Loucy (cell line): ENCODE measurements around the gene PELI2.
A peak's percentile ranks its signal among the peaks of the same experiment; 100 is the strongest.

Source experiments
- H2AFZ ChIP-seq: fragments of 200-600 bp; sonication (generic); 2 replicates; pipeline ENCODE4 v1.6.0; 2016; ENCODE audit warnings: antibody characterized with exemption, mild to moderate bottlenecking, low read length, moderate library complexity
- H3F3A ChIP-seq: fragments of 200-600 bp; 2 replicates; pipeline ENCODE4 v1.6.0; 2016; ENCODE audit warnings: antibody characterized with exemption, low read depth, mild to moderate bottlenecking
- H3K27me3 ChIP-seq: fragments of 200-600 bp; sonication (generic); 2 replicates; pipeline ENCODE4 v1.6.1; 2014; ENCODE audit warnings: low read length, mild to moderate bottlenecking; ENCODE audit not compliant: insufficient read depth, poor library complexity, severe bottlenecking
- H3K36me3 ChIP-seq: fragments of 200-600 bp; sonication (generic); 2 replicates; pipeline ENCODE4 v1.6.1; 2016; ENCODE audit warnings: low read length; ENCODE audit not compliant: insufficient read depth
- H3K4me1 ChIP-seq: fragments of 200-600 bp; sonication (generic); 2 replicates; pipeline ENCODE4 v1.5.1; 2014; ENCODE audit warnings: low read length, mild to moderate bottlenecking; ENCODE audit not compliant: insufficient read depth, poor library complexity, severe bottlenecking
- H3K4me2 ChIP-seq: fragments of 200-600 bp; sonication (generic); 2 replicates; pipeline ENCODE4 v1.6.0; 2014; ENCODE audit warnings: antibody characterized with exemption, low read length, low read depth, mild to moderate bottlenecking; ENCODE audit not compliant: poor library complexity, severe bottlenecking
- H3K4me3 ChIP-seq: fragments of 200-600 bp; sonication (generic); 2 replicates; pipeline ENCODE4 v1.5.1; 2014; ENCODE audit warnings: low read length, mild to moderate bottlenecking, mixed read lengths; ENCODE audit not compliant: poor library complexity, severe bottlenecking
- H3K79me2 ChIP-seq: fragments of 200-600 bp; sonication (generic); 2 replicates; pipeline ENCODE4 v1.6.1; 2014; ENCODE audit warnings: low read length; ENCODE audit not compliant: insufficient read depth
- H3K9ac ChIP-seq: fragments of 200-600 bp; sonication (generic); 2 replicates; pipeline ENCODE4 v1.6.0; 2014; ENCODE audit warnings: mild to moderate bottlenecking, low read depth, low read length, moderate library complexity; ENCODE audit not compliant: poor library complexity, severe bottlenecking
- H3K9me2 ChIP-seq: fragments of 200-600 bp; sonication (generic); replicated peaks from 2 replicates; pipeline ENCODE4 v1.6.1; 2016; ENCODE audit warnings: low read depth, low read length, mixed read lengths
- H3K9me3 ChIP-seq: fragments of 200-600 bp; sonication (generic); 2 replicates; pipeline ENCODE4 v1.6.1; 2014; ENCODE audit warnings: mild to moderate bottlenecking, antibody characterized with exemption, low read length, low read depth; ENCODE audit not compliant: insufficient read depth
- H4K20me1 ChIP-seq: fragments of 200-600 bp; sonication (generic); 2 replicates; pipeline ENCODE4 v1.6.0; 2014; ENCODE audit warnings: antibody characterized with exemption, low read length, mild to moderate bottlenecking; ENCODE audit not compliant: insufficient read depth, poor library complexity, severe bottlenecking
- CTCF ChIP-seq: fragments of 200-600 bp; sonication (generic); conservative IDR thresholded peaks from 2 replicates; pipeline ENCODE4 v1.5.1; 2014; ENCODE audit warnings: mild to moderate bottlenecking, antibody characterized with exemption, low read length
- EZH2phosphoT487 ChIP-seq: fragments of 200-600 bp; IDR thresholded peaks from 2 replicates; pipeline ENCODE4 v1.6.1; 2018; ENCODE audit warnings: antibody characterized with exemption, mild to moderate bottlenecking, moderate library complexity, borderline replicate concordance

PELI2 gene

GRCh38 chr14:56150645-56151345, 32.6 kb downstream of the PELI2 start:
- peaks cover 87% of the 10 kb centered on the region for H4K20me1 ChIP-seq
- H3K4me3 ChIP-seq = peak overlapping the region; percentile 64
- TF ChIP-seq EZH2phosphoT487 (no peak), CTCF (peak; percentile 60)
- peak overlapping the region; percentile 71 for H3K4me2 ChIP-seq
- peaks cover 87% of the 10 kb centered on the region for H3K4me1 ChIP-seq
- no peaks in the 10 kb centered on the region for H3K9me2 ChIP-seq
- peak overlapping the region; percentile 65 for H3K9ac ChIP-seq
- peaks cover 11% of the 10 kb centered on the region; the same call in 1 of the 2 replicates for H3K36me3 ChIP-seq
- H3K9me3 ChIP-seq = no peaks in the 10 kb centered on the region
- no peaks in the 10 kb centered on the region for H3K27me3 ChIP-seq
- H3K79me2 ChIP-seq = peaks cover 100% of the 10 kb centered on the region
- H3F3A ChIP-seq = peaks cover 6% of the 10 kb centered on the region; the same call in 1 of the 2 replicates
- H2AFZ ChIP-seq = no peak overlapping the region

GRCh38 chr14:56152221-56152620, 34.0 kb downstream of the PELI2 start:
- Histone ChIP-seq H3K4me1 (peaks cover 82% of the 10 kb centered on the region), H3K4me2 (peak overlapping the region; percentile 71)

GRCh38 chr14:56153267-56153666, 35.1 kb downstream of the PELI2 start:
- Histone ChIP-seq H3K4me2 (peak overlapping the region; percentile 71), H3F3A (peaks cover 6% of the 10 kb centered on the region; the same call in 1 of the 2 replicates), H3K36me3 (no peaks in the 10 kb centered on the region; the same call in 1 of the 2 replicates), H4K20me1 (peaks cover 85% of the 10 kb centered on the region), H3K9ac (no peak overlapping the region), H3K9me2 (no peaks in the 10 kb centered on the region), H3K79me2 (peaks cover 100% of the 10 kb centered on the region), H2AFZ (no peak overlapping the region), H3K27me3 (no peaks in the 10 kb centered on the region), H3K4me1 (peaks cover 75% of the 10 kb centered on the region), H3K9me3 (no peaks in the 10 kb centered on the region), H3K4me3 (no peak overlapping the region)
- TF ChIP-seq EZH2phosphoT487 (no peak), CTCF (no peak)

More at GRCh38 chr14:56152221-56152620, 34.0 kb downstream of the PELI2 start:
- Histone ChIP-seq H3F3A (peaks cover 6% of the 10 kb centered on the region; the same call in 1 of the 2 replicates), H3K27me3 (no peaks in the 10 kb centered on the region), H3K9me3 (no peaks in the 10 kb centered on the region), H3K79me2 (peaks cover 100% of the 10 kb centered on the region), H2AFZ (no peak overlapping the region), H3K4me3 (peak overlapping the region; percentile 18), H3K9me2 (no peaks in the 10 kb centered on the region), H3K36me3 (no peaks in the 10 kb centered on the region; the same call in 1 of the 2 replicates), H4K20me1 (peaks cover 87% of the 10 kb centered on the region), H3K9ac (peak overlapping the region; percentile 65)
- TF ChIP-seq CTCF = no peak
- no peak for TF ChIP-seq EZH2phosphoT487
